ENCODE results near the gene RUVBL2. TPM values are rescaled to one million over a fixed set of nuclear protein-coding genes. Genes with fewer than 3 reads are reported as not detected.

Gene RUVBL2
- total and polyA plus RNA-seq, 2 donors (not counting 3 experiments of a cell fraction or from before 2014, with no cell fraction given), result 115 to 185 TPM

DNA sequence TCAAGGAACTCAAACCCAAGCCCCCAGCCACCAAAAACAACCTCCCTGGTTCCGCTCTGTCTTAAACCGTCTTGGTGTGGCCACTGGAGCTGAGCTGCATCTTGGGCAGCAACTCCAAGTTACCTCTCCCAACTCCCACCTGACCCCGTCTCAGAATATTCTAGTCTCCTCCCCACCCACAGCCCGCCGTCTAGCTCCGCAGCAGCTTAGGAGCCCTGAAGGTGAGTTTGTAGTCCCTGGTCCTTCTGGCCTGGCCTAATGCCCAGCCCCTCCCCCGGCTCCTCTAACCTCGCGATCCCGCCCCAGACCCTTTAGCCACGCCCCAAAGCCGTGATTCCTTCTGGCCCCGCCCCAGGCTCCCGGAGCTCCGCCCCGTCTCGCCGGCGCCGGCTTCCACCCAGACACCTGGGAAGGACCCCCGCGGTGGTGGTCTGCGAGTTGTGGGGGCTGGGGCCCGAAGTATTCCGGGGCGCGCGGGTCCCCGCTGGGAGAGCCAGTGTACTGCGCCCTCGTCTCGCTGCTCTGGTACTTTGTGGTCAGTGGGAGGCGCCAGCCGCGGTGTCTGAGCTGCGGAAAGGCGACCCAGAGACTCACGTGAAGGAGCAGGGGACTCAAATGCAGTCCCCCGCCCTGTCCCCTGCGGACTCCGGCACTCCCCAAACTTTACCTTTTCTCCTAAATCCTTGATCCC is 25.7 kb downstream of the RUVBL2 start:
- no peak for FAIRE-seq
- Histone ChIP-seq H3K27me3 (ENCODE audit: control insufficient read depth in 2 of 2, insufficient read depth in 2 of 2, low read length in 2 of 2) (peaks cover 0 to 5% of the 10 kb centered on the region in 2 experiments), H3K9me3 (replicated peaks; ENCODE audit: control insufficient read depth, insufficient read depth, low read length) (no peaks in the 10 kb centered on the region), H3K4me1 (ENCODE audit: control insufficient read depth, extremely low read depth, insufficient read depth, low read length) (peaks cover 10% of the 10 kb centered on the region), H2AFZ (ENCODE audit: low read depth, low read length) (peak overlapping the region; percentile 80), H3K9me1 (replicated peaks; ENCODE audit: control insufficient read depth, extremely low read depth, insufficient read depth, low read length) (no peaks in the 10 kb centered on the region), H3K4me2 (ENCODE audit: insufficient read depth, low read length) (peak overlapping the region; percentile 62), H3K79me2 (ENCODE audit: control insufficient read depth, insufficient read depth, low read length) (no peaks in the 10 kb centered on the region), H3K4me3 (replicated peaks in 1 of 3; ENCODE audit: insufficient read depth in 1 of 3, low read depth in 1 of 3, low read length in 3 of 3) (peak overlapping the region in 2 of 3 experiments; percentile 18 to 30), H3K9ac (replicated peaks; ENCODE audit: extremely low read depth, insufficient read depth, low read length) (no peak overlapping the region), H3K27ac (ENCODE audit: insufficient read depth, low read depth, low read length) (no peak overlapping the region), H3K36me3 (ENCODE audit: control insufficient read depth in 2 of 2, extremely low read depth in 1 of 2, insufficient read depth in 2 of 2, low read length in 2 of 2) (peaks cover 0 to 14% of the 10 kb centered on the region in 2 experiments), H4K20me1 (replicated peaks; ENCODE audit: control insufficient read depth, extremely low read depth, insufficient read depth, low read length) (no peaks in the 10 kb centered on the region)
- intact Hi-C loops (cut with micrococcal nuclease) (no loop called here), dilution Hi-C loops (cut with MboI; ENCODE audit: extremely low pct_ligation_motif_present, low sequenced_read_pairs) (no loop called here)
- TF ChIP-seq GATA2 (IDR thresholded peaks at IDR 0.05; ENCODE audit: insufficient read depth, insufficient read length, low read depth, low read length), result no peak
- TF ChIP-seq, protein P1, sequence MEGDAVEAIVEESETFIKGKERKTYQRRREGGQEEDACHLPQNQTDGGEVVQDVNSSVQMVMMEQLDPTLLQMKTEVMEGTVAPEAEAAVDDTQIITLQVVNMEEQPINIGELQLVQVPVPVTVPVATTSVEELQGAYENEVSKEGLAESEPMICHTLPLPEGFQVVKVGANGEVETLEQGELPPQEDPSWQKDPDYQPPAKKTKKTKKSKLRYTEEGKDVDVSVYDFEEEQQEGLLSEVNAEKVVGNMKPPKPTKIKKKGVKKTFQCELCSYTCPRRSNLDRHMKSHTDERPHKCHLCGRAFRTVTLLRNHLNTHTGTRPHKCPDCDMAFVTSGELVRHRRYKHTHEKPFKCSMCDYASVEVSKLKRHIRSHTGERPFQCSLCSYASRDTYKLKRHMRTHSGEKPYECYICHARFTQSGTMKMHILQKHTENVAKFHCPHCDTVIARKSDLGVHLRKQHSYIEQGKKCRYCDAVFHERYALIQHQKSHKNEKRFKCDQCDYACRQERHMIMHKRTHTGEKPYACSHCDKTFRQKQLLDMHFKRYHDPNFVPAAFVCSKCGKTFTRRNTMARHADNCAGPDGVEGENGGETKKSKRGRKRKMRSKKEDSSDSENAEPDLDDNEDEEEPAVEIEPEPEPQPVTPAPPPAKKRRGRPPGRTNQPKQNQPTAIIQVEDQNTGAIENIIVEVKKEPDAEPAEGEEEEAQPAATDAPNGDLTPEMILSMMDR (IDR thresholded peaks at IDR 0.05; ENCODE audit: extremely low read depth in 1 of 2, insufficient read depth in 1 of 2, low read depth in 1 of 2, low read length in 2 of 2), result peak in 1 of 2 donors; percentile 14
- ChIA-PET CTCF (interaction anchor here (0.6 to 5.4 kb wide), 11 partner anchors 11 to 224 kb away, joined by 3 to 37 read pairs (median 3); partner anchors contain the start of genes CGB2 and RUVBL2), POLR2A (no interaction called here)
- no TSS peak for BruUV-seq (replicated peaks)
- peak; percentile 42 for DNase-seq (ENCODE audit: low read depth, low spot score)

DNA sequence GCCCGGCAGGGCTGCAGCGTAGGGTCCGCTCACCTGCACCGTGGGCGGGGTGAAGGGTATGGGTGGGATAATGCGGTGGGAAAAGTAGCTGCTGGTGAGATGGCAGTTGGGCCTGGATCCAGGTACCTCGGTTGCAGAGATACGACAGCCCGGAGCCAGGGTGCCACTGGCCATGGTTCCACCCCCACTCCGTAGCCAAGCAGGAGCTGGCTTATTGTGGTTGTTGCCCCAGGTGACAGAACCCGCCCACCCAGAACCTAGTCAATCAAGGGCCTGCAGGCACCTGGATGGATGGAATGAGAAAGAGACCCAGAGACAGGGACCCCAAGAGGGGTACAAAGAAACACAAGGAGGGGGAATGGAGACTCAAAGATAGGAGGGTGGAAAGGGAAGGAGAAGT is 26.7 kb downstream of the RUVBL2 start:
- intact Hi-C loops (cut with micrococcal nuclease), result no loop called here
- Histone ChIP-seq H4K20me1 (replicated peaks; ENCODE audit: control insufficient read depth, extremely low read depth, insufficient read depth, low read length) (no peaks in the 10 kb centered on the region), H3K27ac (ENCODE audit: insufficient read depth, low read depth, low read length) (no peak overlapping the region), H3K9me1 (replicated peaks; ENCODE audit: control insufficient read depth, extremely low read depth, insufficient read depth, low read length) (no peaks in the 10 kb centered on the region), H3K27me3 (ENCODE audit: control insufficient read depth in 2 of 2, insufficient read depth in 2 of 2, low read length in 2 of 2) (peaks cover 0 to 5% of the 10 kb centered on the region in 2 experiments), H3K4me2 (ENCODE audit: insufficient read depth, low read length) (no peak overlapping the region), H3K79me2 (ENCODE audit: control insufficient read depth, insufficient read depth, low read length) (no peaks in the 10 kb centered on the region), H3K9me3 (replicated peaks; ENCODE audit: control insufficient read depth, insufficient read depth, low read length) (no peaks in the 10 kb centered on the region), H3K36me3 (ENCODE audit: control insufficient read depth in 2 of 2, extremely low read depth in 1 of 2, insufficient read depth in 2 of 2, low read length in 2 of 2) (peaks cover 0 to 6% of the 10 kb centered on the region in 2 experiments), H3K4me1 (ENCODE audit: control insufficient read depth, extremely low read depth, insufficient read depth, low read length) (peaks cover 10% of the 10 kb centered on the region), H3K4me3 (replicated peaks in 1 of 3; ENCODE audit: insufficient read depth in 1 of 3, low read depth in 1 of 3, low read length in 3 of 3) (no peak overlapping the region), H2AFZ (ENCODE audit: low read depth, low read length) (no peak overlapping the region), H3K9ac (replicated peaks; ENCODE audit: extremely low read depth, insufficient read depth, low read length) (no peak overlapping the region)
- TF ChIP-seq JUN (IDR thresholded peaks at IDR 0.05; ENCODE audit: borderline replicate concordance, insufficient read depth, insufficient read length, low read depth) (no peak), EZH2 (IDR thresholded peaks at IDR 0.05; ENCODE audit: borderline replicate concordance, low read depth, low read length, severe bottlenecking) (no peak), GATA2 (IDR thresholded peaks at IDR 0.05; ENCODE audit: insufficient read depth, insufficient read length, low read depth, low read length) (no peak), POLR2AphosphoS5 (IDR thresholded peaks at IDR 0.05; ENCODE audit: insufficient read depth, low read depth, low read length) (no peak), FOS (IDR thresholded peaks at IDR 0.05; ENCODE audit: borderline replicate concordance, insufficient read depth, low read length) (no peak), MYC (IDR thresholded peaks at IDR 0.05; ENCODE audit: low read depth, low read length) (no peak), POLR2A (IDR thresholded peaks at IDR 0.05; ENCODE audit: low read depth, low read length) (no peak), MAX (IDR thresholded peaks at IDR 0.05; ENCODE audit: insufficient read depth, insufficient read length) (no peak)
- TF ChIP-seq, protein P1 (IDR thresholded peaks at IDR 0.05; ENCODE audit: extremely low read depth in 1 of 2, insufficient read depth in 1 of 2, low read depth in 1 of 2, low read length in 2 of 2), result no peak
- no TSS peak for BruUV-seq (replicated peaks)
- no peak for DNase-seq (ENCODE audit: low read depth, low spot score)
- no peak for FAIRE-seq
- ChIA-PET CTCF (interaction anchor here (0.8 to 5.4 kb wide), 4 partner anchors 12 to 25 kb away, joined by 3 to 37 read pairs (median 6); no protein-coding TSS in a partner anchor), POLR2A (no interaction called here)
- dilution Hi-C loops (cut with MboI; ENCODE audit: extremely low pct_ligation_motif_present, low sequenced_read_pairs), result no loop called here
